BE2C (cell line): ENCODE data around the gene EIF3A.

Source experiments
- DNase-seq: peaks from one replicate; pipeline ENCODE4 v3.0.0-alpha.2; 2020
- H3K27me3 ChIP-seq: fragments of 250-450 bp; sonication (Bioruptor Pico); 2 replicates; pipeline ENCODE4 v1.5.1; 2020; ENCODE audit warnings: mild to moderate bottlenecking
- H3K36me3 ChIP-seq: fragments of 250-450 bp; sonication (Bioruptor Pico); 2 replicates; pipeline ENCODE4 v1.5.1; 2020; ENCODE audit warnings: mild to moderate bottlenecking
- H3K4me1 ChIP-seq: fragments of 250-450 bp; sonication (Bioruptor Pico); 2 replicates; pipeline ENCODE4 v1.5.1; 2020
- H3K4me3 ChIP-seq: 2 replicates; pipeline ENCODE4 v1.5.1; 2011; ENCODE audit warnings: low read depth, low read length
- H3K9me3 ChIP-seq: fragments of 250-450 bp; sonication (Bioruptor Pico); 2 replicates; pipeline ENCODE4 v1.5.1; 2020
- CTCF ChIP-seq: IDR thresholded peaks from 2 replicates; pipeline ENCODE4 v1.5.1; 2012; ENCODE audit warnings: mild to moderate bottlenecking, low read depth, low read length

Gene EIF3A

GRCh38 chr10:119023553-119023868, 57.1 kb downstream of the EIF3A start:
- Histone ChIP-seq H3K36me3 (no peaks in the 10 kb centered on the region), H3K9me3 (no peaks in the 10 kb centered on the region), H3K4me3 (peak overlapping the region; percentile 26), H3K27me3 (no peaks in the 10 kb centered on the region), H3K4me1 (peaks cover 26% of the 10 kb centered on the region)
- DNase-seq, result no peak
- no peak for TF ChIP-seq CTCF

- no peaks in the 10 kb centered on the region for H3K9me3 ChIP-seq
- TF ChIP-seq CTCF, result no peak
- H3K36me3 ChIP-seq, result no peaks in the 10 kb centered on the region
- H3K4me3 ChIP-seq, result peak overlapping the region; percentile 26
- H3K4me1 ChIP-seq, result peaks cover 26% of the 10 kb centered on the region
- no peaks in the 10 kb centered on the region for H3K27me3 ChIP-seq
- DNase-seq, result peak; percentile 54
These were observed 57.6 kb downstream of the EIF3A start for GRCh38 chr10:119022846-119023552.

GRCh38 chr10:119020627-119020946, 60.0 kb downstream of the EIF3A start:
- no peaks in the 10 kb centered on the region for H3K36me3 ChIP-seq
- H3K4me1 ChIP-seq, result peaks cover 22% of the 10 kb centered on the region
- H3K9me3 ChIP-seq, result no peaks in the 10 kb centered on the region
- TF ChIP-seq CTCF, result no peak
- no peak overlapping the region for H3K4me3 ChIP-seq
- DNase-seq, result no peak
- no peaks in the 10 kb centered on the region for H3K27me3 ChIP-seq

- Histone ChIP-seq H3K27me3 (no peaks in the 10 kb centered on the region), H3K36me3 (no peaks in the 10 kb centered on the region), H3K4me1 (0 out of 2 replicates have a peak, but pooled peaks cover 8% of the 10 kb centered on the region), H3K9me3 (no peaks in the 10 kb centered on the region), H3K4me3 (peak overlapping the region; percentile 25; the same call in 1 of the 2 replicates)
- DNase-seq, result no peak
- TF ChIP-seq CTCF, result no peak
These were observed 73.4 kb downstream of the EIF3A start for GRCh38 chr10:119007211-119007574.

- Histone ChIP-seq H3K4me3 (peak overlapping the region; percentile 25; the same call in 1 of the 2 replicates), H3K4me1 (0 out of 2 replicates have a peak, but pooled peaks cover 8% of the 10 kb centered on the region), H3K9me3 (no peaks in the 10 kb centered on the region), H3K36me3 (no peaks in the 10 kb centered on the region), H3K27me3 (no peaks in the 10 kb centered on the region)
- peak; percentile 47 for DNase-seq
- no peak for TF ChIP-seq CTCF
These were observed 74.0 kb downstream of the EIF3A start for GRCh38 chr10:119006451-119007210.
